Purkinje cell (primary cell): ENCODE results near the gene ADGRE2. TPM values are rescaled to one million over a fixed set of nuclear protein-coding genes. Genes with fewer than 3 reads are reported as not detected.

Experiments
- polyA plus RNA-seq: library from polyadenylated mRNA; unstranded; fragments of >200 nt; fragmentation: Nextera tagmentation; gene quantifications from 2 replicates; pipeline ENCODE4 v1.2.1, GENCODE V29; 2014

The ADGRE2 gene
- not detected in 2 replicates for polyA plus RNA-seq

GRCh38 chr19:14778110-14778845, at the start of gene ADGRE2:
TSS of gene ADGRE2 (minus strand) at chr19:14778560. CDS start at chr19:14776756, 1,804 bp downstream.

GRCh38 chr19:14689598-14690503, 88.5 kb downstream of the ADGRE2 start, which contains the start of gene ZNF333:
TSS of gene ZNF333 (plus strand) at chr19:14690048. CDS start at chr19:14693492, 3,444 bp downstream.

Other genes with a start within 250 kb of the ADGRE2 start
- 359 and 536 TPM in 2 replicates for gene TECR, start 249.0 kb downstream of the ADGRE2 start, polyA plus RNA-seq
- 196 and 241 TPM in 2 replicates for gene NDUFB7, start 206.5 kb downstream of the ADGRE2 start, polyA plus RNA-seq
- gene CLEC17A, start 195.5 kb downstream of the ADGRE2 start, polyA plus RNA-seq, result not detected in 2 replicates
- not detected in 2 replicates for gene ADGRE3, start 103.7 kb downstream of the ADGRE2 start, polyA plus RNA-seq
- 3.1 and 3.3 TPM in 2 replicates for gene ZNF333, start 88.5 kb downstream of the ADGRE2 start, polyA plus RNA-seq
- not detected in 2 replicates for gene OR7A5, start 56.6 kb upstream of the ADGRE2 start, polyA plus RNA-seq
- gene OR7C1, start 56.6 kb upstream of the ADGRE2 start, polyA plus RNA-seq, result 0.09 and 0.10 TPM in 2 replicates
- gene OR7A10, start 70.4 kb upstream of the ADGRE2 start, polyA plus RNA-seq, result not detected in 2 replicates
- not detected in 2 replicates for gene OR7A17, start 107.6 kb upstream of the ADGRE2 start, polyA plus RNA-seq
- not detected in 2 replicates for gene OR7C2, start 162.9 kb upstream of the ADGRE2 start, polyA plus RNA-seq
- gene SLC1A6, start 201.3 kb upstream of the ADGRE2 start, polyA plus RNA-seq, result 292 and 494 TPM in 2 replicates